Lower leg skin (tissue), 4 donors: ENCODE results near the gene ENTPD5. TPM values are rescaled to one million over a fixed set of nuclear protein-coding genes. Genes with fewer than 3 reads are reported as not detected.
"Not testable (repeated sequence)": the region's sequence is repeated elsewhere in the genome, so short reads cannot be mapped to it uniquely, and the experiment has no call there.

Experiments
- DNase-seq, 2 donors: peaks; one replicate each; pipeline ENCODE4 v3.0.0-alpha.2; 2019; ENCODE audit warnings: low spot score in 2 of 2
- H3K4me3 ChIP-seq: fragments of 200-600 bp; sonication (generic); 2 replicates; pipeline ENCODE4 v1.5.1; 2017; ENCODE audit warnings: mild to moderate bottlenecking, low read depth; ENCODE audit not compliant: poor library complexity, severe bottlenecking
- POLR2A ChIP-seq, 2 donors: fragments of 450-650 bp; IDR thresholded peaks; one replicate each; pipeline ENCODE4 v1.6.1; 2016 to 2017; ENCODE audit warnings: antibody characterized with exemption in 2 of 2, mild to moderate bottlenecking in 1 of 2, moderate library complexity in 1 of 2
- WGBS, 2 donors: methylation state at CpG; one replicate each; pipeline ENCODE4 v1.1.5; 2018; 5-methylcytosine and 5-hydroxymethylcytosine counted together
- intact Hi-C: fragments of 100-400 bp; cut with DNase I; formaldehyde crosslinking; loops from one replicate; pipeline ENCODE4 v1.15.0; 2023; ENCODE audit warnings: low total_unique reads
- total RNA-seq, 4 donors: library from RNA; depleted of rRNA; stranded (reverse); fragments of >200 nt; gene quantifications; one replicate each; pipeline ENCODE4 v1.1.0, GENCODE V29; 2016
- TF ChIP-seq, protein P1 (sequence below), 3 donors: fragments of 450-650 bp; IDR thresholded peaks; one replicate each; pipeline ENCODE4 v1.5.1; 2016; ENCODE audit warnings: antibody characterized with exemption in 3 of 3, mild to moderate bottlenecking in 3 of 3, moderate library complexity in 2 of 3

ENTPD5 gene
- total RNA-seq, 4 donors from 2014 or later, result 3.9 to 16.9 (median 10.8) TPM

GRCh38 chr14:73935666-73936065 is 83.4 kb downstream of the ENTPD5 start:
- no peak for DNase-seq
- WGBS, 2 donors, result 80 to 92% methylated on average over 2 of the region's 2 CpGs
- TF ChIP-seq, protein P1, sequence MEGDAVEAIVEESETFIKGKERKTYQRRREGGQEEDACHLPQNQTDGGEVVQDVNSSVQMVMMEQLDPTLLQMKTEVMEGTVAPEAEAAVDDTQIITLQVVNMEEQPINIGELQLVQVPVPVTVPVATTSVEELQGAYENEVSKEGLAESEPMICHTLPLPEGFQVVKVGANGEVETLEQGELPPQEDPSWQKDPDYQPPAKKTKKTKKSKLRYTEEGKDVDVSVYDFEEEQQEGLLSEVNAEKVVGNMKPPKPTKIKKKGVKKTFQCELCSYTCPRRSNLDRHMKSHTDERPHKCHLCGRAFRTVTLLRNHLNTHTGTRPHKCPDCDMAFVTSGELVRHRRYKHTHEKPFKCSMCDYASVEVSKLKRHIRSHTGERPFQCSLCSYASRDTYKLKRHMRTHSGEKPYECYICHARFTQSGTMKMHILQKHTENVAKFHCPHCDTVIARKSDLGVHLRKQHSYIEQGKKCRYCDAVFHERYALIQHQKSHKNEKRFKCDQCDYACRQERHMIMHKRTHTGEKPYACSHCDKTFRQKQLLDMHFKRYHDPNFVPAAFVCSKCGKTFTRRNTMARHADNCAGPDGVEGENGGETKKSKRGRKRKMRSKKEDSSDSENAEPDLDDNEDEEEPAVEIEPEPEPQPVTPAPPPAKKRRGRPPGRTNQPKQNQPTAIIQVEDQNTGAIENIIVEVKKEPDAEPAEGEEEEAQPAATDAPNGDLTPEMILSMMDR (IDR thresholded peaks at IDR 0.05), result no peak
- no peak for TF ChIP-seq POLR2A (IDR thresholded peaks at IDR 0.05)

GRCh38 chr14:73924337-73924736 is 94.8 kb downstream of the ENTPD5 start:
- intact Hi-C loops, result no loop called here
- no peak overlapping the region for H3K4me3 ChIP-seq
- WGBS, 2 donors, result 94 to 96% methylated on average over 5 of the region's 5 CpGs
- no peak for DNase-seq
- TF ChIP-seq, protein P1 (IDR thresholded peaks at IDR 0.05), result no peak
- no peak for TF ChIP-seq POLR2A (IDR thresholded peaks at IDR 0.05)

More at GRCh38 chr14:73935666-73936065, 83.4 kb downstream of the ENTPD5 start:
- intact Hi-C loops, result no loop called here
- H3K4me3 ChIP-seq, result no peak overlapping the region

DNA sequence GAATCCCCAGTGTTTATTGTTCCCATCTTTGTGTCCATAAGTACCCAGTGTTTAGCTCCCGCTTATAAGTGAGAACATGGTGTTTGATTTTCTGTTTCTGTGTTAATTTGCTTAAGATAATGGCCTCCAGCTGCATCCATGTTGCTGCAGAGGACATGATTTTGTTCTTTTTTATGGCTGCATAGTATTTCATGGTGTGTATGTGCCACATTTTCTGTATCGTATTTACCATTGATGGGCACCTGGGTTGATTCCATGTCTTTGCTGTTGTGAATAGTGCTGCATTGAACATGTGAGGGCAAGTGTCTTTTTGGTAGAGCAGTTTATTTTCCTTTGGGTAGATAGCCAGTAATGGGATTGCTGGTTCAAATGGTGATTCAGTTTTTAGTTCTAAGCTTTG is 99.6 kb downstream of the ENTPD5 start:
- DNase-seq, intact Hi-C loops: not testable (repeated sequence)
- WGBS, 2 donors, result 95 to 100% methylated on average over 2 of the region's 2 CpGs

DNA sequence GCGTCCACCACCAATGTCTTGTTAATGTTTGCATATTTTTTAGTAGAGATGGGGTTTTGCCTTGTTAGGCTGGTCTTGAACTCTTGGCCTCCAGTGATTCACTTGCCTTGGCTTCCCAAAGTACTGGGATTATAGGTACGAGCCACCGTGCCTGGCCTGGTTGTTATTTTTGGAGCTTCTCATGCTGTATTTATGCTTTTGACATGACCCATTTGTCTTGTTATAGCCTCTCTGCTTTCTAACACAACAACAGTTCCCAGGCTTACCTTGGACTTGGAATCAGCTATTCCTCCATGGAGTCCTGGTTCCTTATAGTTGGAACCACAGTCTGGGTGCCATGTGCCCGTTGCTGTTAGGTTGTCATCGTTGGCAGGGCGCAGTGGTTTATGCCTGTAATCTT is 102.8 kb downstream of the ENTPD5 start:
- H3K4me3 ChIP-seq, result no peak overlapping the region
- no peak for DNase-seq
- 88 to 91% methylated on average over 6 of the region's 6 CpGs for WGBS, 2 donors
- intact Hi-C loops, result no loop called here
- TF ChIP-seq, protein P1 (IDR thresholded peaks at IDR 0.05), result no peak
- TF ChIP-seq POLR2A (IDR thresholded peaks at IDR 0.05), result no peak

More for the DNA sequence above, 99.6 kb downstream of the ENTPD5 start:
- H3K4me3 ChIP-seq, result not testable (repeated sequence)

GRCh38 chr14:73913256-73913655 is 105.8 kb downstream of the ENTPD5 start:
- WGBS, 2 donors, result 93 to 94% methylated on average over 3 of the region's 3 CpGs
- intact Hi-C loops, result no loop called here

GRCh38 chr14:73909681-73910080 is 109.4 kb downstream of the ENTPD5 start:
- no peak overlapping the region for H3K4me3 ChIP-seq
- intact Hi-C loops, result no loop called here
- 96 to 97% methylated on average over 1 of the region's 1 CpG for WGBS, 2 donors
- DNase-seq, result no peak
- no peak for TF ChIP-seq POLR2A (IDR thresholded peaks at IDR 0.05)
- TF ChIP-seq, protein P1 (IDR thresholded peaks at IDR 0.05), result no peak

More at GRCh38 chr14:73913256-73913655, 105.8 kb downstream of the ENTPD5 start:
- H3K4me3 ChIP-seq, result no peak overlapping the region
- TF ChIP-seq, protein P1 (IDR thresholded peaks at IDR 0.05), result no peak
- no peak for TF ChIP-seq POLR2A (IDR thresholded peaks at IDR 0.05)
- DNase-seq, result no peak

Other genes with a start within 250 kb of the ENTPD5 start
- gene PTGR2, start 167.5 kb downstream of the ENTPD5 start, total RNA-seq, result 10 to 100 TPM in 1 of 4 donors, 1 to 10 TPM in 3; 4.2 to 13.5 (median 8.3) TPM
- 10 to 100 TPM; 38.7 to 55.3 (median 50.5) TPM for gene ZNF410, start 132.4 kb downstream of the ENTPD5 start, total RNA-seq
- gene FAM161B, start 69.2 kb downstream of the ENTPD5 start, total RNA-seq, result 1 to 10 TPM; 1.7 to 3.8 (median 3.2) TPM
- 10 to 100 TPM; 20.9 to 42.7 (median 38.7) TPM for gene COQ6, start 69.0 kb downstream of the ENTPD5 start, total RNA-seq
- gene BBOF1, start 61 bp upstream of the ENTPD5 start, total RNA-seq, result 1 to 10 TPM; 2.1 to 9.1 (median 3.7) TPM
- 10 to 100 TPM; 12.7 to 37.5 (median 20.0) TPM for gene ALDH6A1, start 65.2 kb upstream of the ENTPD5 start, total RNA-seq
- 1 to 10 TPM; 5.6 to 7.9 (median 5.8) TPM for gene LIN52, start 65.7 kb upstream of the ENTPD5 start, total RNA-seq
- gene VSX2, start 220.2 kb upstream of the ENTPD5 start, total RNA-seq, result not detected